Activated naive CD8-positive, alpha-beta T cell treated with anti-CD3 and anti-CD28 coated beads for 36 hours (primary cell): ENCODE results near the gene BCAS4. TPM values are rescaled to one million over a fixed set of nuclear protein-coding genes. Genes with fewer than 3 reads are reported as not detected.
"Not testable (repeated sequence)": the region's sequence is repeated elsewhere in the genome, so short reads cannot be mapped to it uniquely, and the experiment has no call there.

ENCODE experiments used
- DNase-seq: peaks from one replicate; pipeline ENCODE4 v3.0.0; 2021
- H3K27ac Mint-ChIP-seq: one replicate; pipeline ENCODE4 v1.8.0; 2022; ENCODE audit warnings: mild to moderate bottlenecking, moderate library complexity, mixed read lengths
- H3K27me3 Mint-ChIP-seq: one replicate; pipeline ENCODE4 v1.8.0; 2022; ENCODE audit warnings: mild to moderate bottlenecking, mixed read lengths
- H3K36me3 Mint-ChIP-seq: one replicate; pipeline ENCODE4 v1.8.0; 2021; ENCODE audit warnings: mild to moderate bottlenecking, mixed read lengths
- H3K4me1 Mint-ChIP-seq: one replicate; pipeline ENCODE4 v1.8.0; 2021; ENCODE audit warnings: mixed read lengths
- H3K4me3 Mint-ChIP-seq: one replicate; pipeline ENCODE4 v1.8.0; 2022; ENCODE audit warnings: mild to moderate bottlenecking, moderate library complexity, mixed read lengths
- H3K9me3 Mint-ChIP-seq: one replicate; pipeline ENCODE4 v1.8.0; 2022; ENCODE audit warnings: mixed read lengths
- total RNA-seq, 2 experiments: library from RNA; stranded (reverse); gene quantifications; one replicate each; pipeline ENCODE4 v1.2.3, GENCODE V29; 2021

BCAS4 gene, protein sequence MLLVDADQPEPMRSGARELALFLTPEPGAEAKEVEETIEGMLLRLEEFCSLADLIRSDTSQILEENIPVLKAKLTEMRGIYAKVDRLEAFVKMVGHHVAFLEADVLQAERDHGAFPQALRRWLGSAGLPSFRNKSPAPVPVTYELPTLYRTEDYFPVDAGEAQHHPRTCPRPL
- total RNA-seq: 10 to 100 TPM; 27.1 to 28.9 TPM

DNA sequence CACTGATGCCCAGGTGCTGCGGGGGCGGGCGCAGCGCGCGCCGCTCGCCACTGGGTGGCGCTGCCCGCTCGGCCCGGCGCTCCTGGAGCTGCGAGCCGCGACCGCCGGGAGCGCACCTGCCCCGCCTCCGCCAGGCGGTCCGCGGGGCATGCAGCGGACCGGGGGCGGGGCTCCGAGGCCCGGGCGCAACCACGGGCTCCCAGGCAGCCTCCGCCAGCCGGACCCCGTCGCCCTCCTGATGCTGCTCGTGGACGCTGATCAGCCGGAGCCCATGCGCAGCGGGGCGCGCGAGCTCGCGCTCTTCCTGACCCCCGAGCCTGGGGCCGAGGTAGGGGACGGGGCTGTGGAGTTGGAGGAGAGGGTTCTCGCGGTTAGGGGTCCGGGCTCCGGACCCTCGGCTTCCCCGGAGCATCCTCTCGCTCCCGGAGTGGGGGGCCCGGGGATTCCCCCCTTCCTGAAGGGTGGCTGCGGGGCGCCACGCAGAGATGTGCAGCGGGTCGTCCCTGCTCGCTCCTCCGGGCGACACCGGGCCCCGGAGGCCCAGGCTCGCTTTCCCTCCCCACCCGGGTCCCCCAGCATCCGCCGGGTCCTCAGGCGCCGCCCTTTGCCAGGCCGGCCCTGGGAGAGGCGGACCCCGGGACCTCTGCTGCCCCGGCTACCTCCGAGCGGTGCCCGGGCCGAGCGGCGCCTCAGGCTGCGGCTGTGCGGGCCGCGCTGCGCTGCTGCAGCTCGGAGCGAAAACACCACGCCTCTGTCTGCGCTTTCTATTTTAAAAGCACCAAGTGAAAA, at the start of gene BCAS4:
TSS of gene BCAS4 (plus strand) at position 216 of the 789 bp plus-strand sequence. CDS start at position 239, 23 bp downstream.
- peak; percentile 95 for DNase-seq
- Mint-ChIP-seq H3K9me3 (no peaks in the 10 kb centered on the region), H3K27me3 (no peaks in the 10 kb centered on the region)

DNA sequence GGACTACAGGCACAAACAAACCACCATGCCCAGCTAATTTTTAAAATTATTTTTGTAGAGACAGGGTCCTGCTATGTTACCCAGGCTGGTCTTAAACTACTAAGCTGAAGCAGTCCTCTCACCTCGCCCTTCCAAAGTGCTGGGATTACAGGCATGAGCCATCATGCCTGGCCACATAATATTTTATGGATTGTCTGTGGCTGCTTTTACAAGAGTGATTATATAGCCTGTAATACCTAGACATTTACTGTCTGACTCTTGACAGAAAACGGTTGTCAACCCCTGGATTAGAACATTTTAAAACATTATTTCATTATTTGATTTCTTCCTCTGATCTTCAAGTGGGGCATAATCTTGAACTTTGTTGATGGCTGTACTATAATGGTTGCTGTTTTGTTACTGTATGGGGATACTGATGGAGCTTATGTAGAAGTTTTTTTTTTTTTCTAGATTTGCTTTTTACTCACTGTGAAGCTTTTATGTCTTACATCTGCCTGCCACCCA, 49.2 kb upstream of the BCAS4 start:
- H3K4me1 Mint-ChIP-seq: peaks cover 22% of the 10 kb centered on the region
- DNase-seq: no peak
- peaks cover 10% of the 10 kb centered on the region for H3K36me3 Mint-ChIP-seq
- no peaks in the 10 kb centered on the region for H3K27me3 Mint-ChIP-seq
- peak overlapping the region; percentile 30 for H3K27ac Mint-ChIP-seq
- no peaks in the 10 kb centered on the region for H3K9me3 Mint-ChIP-seq
- no peak overlapping the region for H3K4me3 Mint-ChIP-seq

More for the DNA sequence above, at the start of gene BCAS4:
- Mint-ChIP-seq H3K36me3 (no peaks in the 10 kb centered on the region), H3K4me1 (peaks cover 28% of the 10 kb centered on the region), H3K4me3 (peak within 1 kb of the TSS; percentile 88), H3K27ac (peak within 1 kb of the TSS; percentile 86)

DNA sequence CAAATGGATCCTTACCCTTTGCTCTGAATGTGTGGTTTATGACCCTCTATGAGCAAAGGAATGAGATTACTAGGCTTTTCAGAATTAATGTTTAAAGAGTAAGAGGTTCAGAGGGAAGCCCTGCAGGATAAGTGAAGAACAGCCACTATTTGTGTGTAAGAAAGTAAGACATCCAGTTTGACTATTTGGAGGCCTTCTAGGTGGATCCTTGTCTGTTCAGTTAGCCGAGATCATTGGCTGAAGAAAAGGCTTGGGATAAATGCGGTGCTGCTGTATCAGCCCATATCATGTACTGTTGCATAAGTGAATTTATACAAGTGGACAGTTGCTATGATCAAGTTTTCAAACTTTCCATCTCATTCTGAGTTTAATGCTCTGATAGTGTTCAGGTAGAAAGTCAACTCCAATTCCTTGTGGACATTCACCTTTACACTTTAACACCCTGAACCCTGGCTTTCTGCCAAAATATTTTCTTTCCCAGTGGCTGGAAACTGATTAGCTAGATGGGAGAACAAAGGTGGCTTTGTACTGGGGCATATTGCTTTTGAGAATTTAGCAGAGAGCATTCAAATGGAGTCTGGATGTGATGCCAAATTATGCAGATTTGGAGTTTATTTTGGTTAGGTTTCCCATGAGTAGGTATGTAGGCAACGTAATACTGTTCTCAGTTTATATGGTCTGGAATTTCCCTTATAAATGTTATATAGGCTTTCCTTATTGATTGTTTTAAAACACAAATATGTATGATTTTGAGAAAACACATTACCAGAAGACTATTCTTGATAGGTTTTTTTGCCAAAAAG, 48.5 kb upstream of the BCAS4 start:
- no peaks in the 10 kb centered on the region for H3K27me3 Mint-ChIP-seq
- H3K36me3 Mint-ChIP-seq: peaks cover 4% of the 10 kb centered on the region

DNA sequence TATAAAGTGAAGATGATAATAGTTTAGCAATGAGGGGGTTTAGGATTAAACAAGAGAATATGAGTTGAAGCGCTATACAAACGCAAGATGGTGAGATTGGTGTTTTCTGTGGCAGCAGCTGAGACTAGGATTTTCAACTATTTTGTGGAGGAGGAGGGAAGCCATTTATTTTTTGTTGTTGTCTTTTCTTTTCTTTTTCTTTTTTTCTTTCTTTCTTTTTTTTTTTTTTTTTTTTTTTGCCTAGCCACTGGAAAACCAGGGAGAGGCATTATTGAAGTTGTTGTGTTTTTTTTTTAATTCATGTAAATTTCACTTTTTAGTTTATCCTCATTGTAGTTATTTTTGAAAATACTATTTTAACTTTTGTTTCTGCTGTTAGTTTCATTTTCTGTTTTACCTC, 47.6 kb upstream of the BCAS4 start:
- Mint-ChIP-seq H3K27me3 (no peaks in the 10 kb centered on the region), H3K4me3 (peak overlapping the region; percentile 36)
- no peak for DNase-seq

More for the DNA sequence above, 48.5 kb upstream of the BCAS4 start:
- peak overlapping the region; percentile 30 for H3K27ac Mint-ChIP-seq
- H3K4me3 Mint-ChIP-seq: no peak overlapping the region
- DNase-seq: no peak
- H3K9me3 Mint-ChIP-seq: no peaks in the 10 kb centered on the region
- H3K4me1 Mint-ChIP-seq: peaks cover 17% of the 10 kb centered on the region

DNA sequence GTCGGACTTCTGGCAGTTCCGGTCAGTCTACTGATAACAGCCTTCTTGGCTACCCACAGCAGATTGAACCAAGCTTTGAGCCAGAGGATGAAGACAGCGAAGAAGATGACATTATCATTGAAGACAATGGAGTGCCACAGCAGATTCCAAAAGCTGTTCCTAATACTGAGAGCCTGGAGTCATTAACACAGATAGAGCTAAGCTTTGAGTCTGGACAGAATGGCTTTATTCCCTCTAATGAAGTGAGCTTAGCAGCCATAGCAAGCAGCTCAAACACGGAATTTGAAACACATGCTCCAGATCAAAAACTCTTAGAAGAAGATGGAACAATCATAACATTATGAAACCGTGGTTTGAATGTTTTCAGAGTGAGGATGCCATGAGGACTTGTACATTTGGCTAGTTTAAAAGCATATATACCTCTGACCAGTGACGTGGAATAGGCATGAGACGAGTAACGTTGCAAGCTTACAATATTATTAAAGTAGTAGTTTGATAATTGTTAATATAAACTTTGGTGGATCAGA, 44.7 kb upstream of the BCAS4 start:
- Mint-ChIP-seq H3K27ac (no peak overlapping the region), H3K9me3 (no peaks in the 10 kb centered on the region), H3K4me3 (no peak overlapping the region), H3K27me3 (no peaks in the 10 kb centered on the region), H3K4me1 (peaks cover 17% of the 10 kb centered on the region), H3K36me3 (peaks cover 4% of the 10 kb centered on the region)
- DNase-seq: no peak

More for the DNA sequence above, 47.6 kb upstream of the BCAS4 start:
- peaks cover 4% of the 10 kb centered on the region for H3K36me3 Mint-ChIP-seq
- H3K27ac Mint-ChIP-seq: peak overlapping the region; percentile 32
- peaks cover 17% of the 10 kb centered on the region for H3K4me1 Mint-ChIP-seq
- H3K9me3 Mint-ChIP-seq: no peaks in the 10 kb centered on the region

DNA sequence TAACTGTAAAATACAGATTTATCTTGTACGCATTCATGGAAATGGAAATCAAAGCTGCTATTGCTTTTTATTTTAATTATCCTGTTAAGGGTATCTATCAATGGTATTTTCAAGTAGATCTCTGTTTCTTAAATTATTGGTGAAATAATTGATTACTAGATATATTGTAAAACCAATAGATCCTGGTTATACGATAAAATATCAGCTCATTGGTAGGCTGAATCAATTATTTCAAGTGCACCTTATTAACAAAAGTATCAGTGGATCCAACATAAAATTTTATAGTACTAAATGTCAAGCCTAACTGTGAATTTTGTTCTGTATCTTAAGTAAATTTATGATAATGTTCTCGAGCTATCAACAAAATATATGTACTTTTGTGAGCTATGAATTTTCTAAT, 41.7 kb upstream of the BCAS4 start:
- H3K36me3 Mint-ChIP-seq: peaks cover under 1% of the 10 kb centered on the region
- H3K4me1 Mint-ChIP-seq: no peaks in the 10 kb centered on the region
- H3K27ac Mint-ChIP-seq: no peak overlapping the region
- H3K4me3 Mint-ChIP-seq: no peak overlapping the region
- no peak for DNase-seq
- no peaks in the 10 kb centered on the region for H3K9me3 Mint-ChIP-seq
- no peaks in the 10 kb centered on the region for H3K27me3 Mint-ChIP-seq

DNA sequence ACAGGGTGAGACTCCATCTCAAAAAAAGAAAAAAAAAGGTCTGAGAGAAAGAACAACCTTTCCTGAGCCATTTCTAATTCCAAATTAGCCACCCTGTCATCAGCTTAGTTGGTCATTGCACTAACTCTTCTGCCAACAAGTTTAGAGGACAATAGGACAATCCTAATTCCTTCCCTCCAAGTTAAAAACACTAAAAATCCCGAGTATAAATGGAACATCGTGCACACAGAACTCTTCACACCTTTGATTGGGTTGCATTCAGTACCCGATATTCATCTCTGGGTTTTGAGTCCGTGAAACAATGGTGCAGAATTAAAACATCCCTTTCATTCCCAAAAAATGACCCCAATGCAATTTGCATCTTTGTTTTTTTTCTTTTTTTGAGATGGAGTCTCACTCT, 40.4 kb upstream of the BCAS4 start:
- DNase-seq: no peak
- Mint-ChIP-seq H3K27ac (no peak overlapping the region), H3K4me1 (no peaks in the 10 kb centered on the region), H3K27me3 (no peaks in the 10 kb centered on the region), H3K9me3 (no peaks in the 10 kb centered on the region), H3K36me3 (no peaks in the 10 kb centered on the region), H3K4me3 (no peak overlapping the region)

DNA sequence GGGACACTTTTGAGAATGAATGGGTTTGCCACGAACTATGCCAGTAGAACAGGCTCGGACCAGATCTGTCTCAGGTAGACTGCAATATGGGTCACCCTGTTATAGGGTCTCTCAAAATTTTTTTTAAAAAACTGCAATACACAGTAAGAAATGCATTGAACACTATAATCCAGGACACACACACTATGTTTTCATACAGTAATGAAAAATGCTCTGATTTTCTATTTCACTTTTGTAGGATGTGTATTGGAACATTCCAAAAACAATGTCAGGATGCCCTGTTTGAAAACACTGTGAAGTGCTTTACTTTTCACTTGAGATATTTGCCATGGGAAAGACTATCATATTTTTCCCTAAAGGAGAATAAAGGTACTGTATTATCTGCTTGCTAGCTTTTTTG, 38.4 kb upstream of the BCAS4 start:
- H3K27ac Mint-ChIP-seq: no peak overlapping the region
- no peaks in the 10 kb centered on the region for H3K4me1 Mint-ChIP-seq
- H3K36me3 Mint-ChIP-seq: no peaks in the 10 kb centered on the region
- H3K4me3 Mint-ChIP-seq: no peak overlapping the region
- no peaks in the 10 kb centered on the region for H3K9me3 Mint-ChIP-seq
- no peak for DNase-seq
- no peaks in the 10 kb centered on the region for H3K27me3 Mint-ChIP-seq

DNA sequence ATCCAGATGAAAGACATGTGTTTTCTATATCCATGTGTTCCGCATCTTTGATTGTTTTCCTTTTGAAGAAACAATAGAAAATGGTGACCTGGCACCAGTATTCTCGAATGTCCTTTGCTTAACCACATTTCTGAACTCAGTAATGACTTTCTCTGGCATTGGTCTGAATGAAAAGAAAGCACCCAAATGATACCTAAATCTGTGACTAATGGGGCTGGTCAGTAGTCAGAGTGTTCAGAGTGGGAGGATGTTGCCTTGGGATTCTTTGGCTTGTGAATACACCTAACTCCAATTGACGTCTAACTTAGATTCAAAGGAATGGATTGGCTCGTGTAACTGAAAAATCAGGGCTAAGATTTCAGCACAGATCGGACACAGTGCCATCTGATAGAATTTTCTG, 36.4 kb upstream of the BCAS4 start:
- no peaks in the 10 kb centered on the region for H3K9me3 Mint-ChIP-seq
- no peaks in the 10 kb centered on the region for H3K27me3 Mint-ChIP-seq
- no peak overlapping the region for H3K27ac Mint-ChIP-seq
- DNase-seq: no peak
- no peaks in the 10 kb centered on the region for H3K4me1 Mint-ChIP-seq
- no peak overlapping the region for H3K4me3 Mint-ChIP-seq
- no peaks in the 10 kb centered on the region for H3K36me3 Mint-ChIP-seq

DNA sequence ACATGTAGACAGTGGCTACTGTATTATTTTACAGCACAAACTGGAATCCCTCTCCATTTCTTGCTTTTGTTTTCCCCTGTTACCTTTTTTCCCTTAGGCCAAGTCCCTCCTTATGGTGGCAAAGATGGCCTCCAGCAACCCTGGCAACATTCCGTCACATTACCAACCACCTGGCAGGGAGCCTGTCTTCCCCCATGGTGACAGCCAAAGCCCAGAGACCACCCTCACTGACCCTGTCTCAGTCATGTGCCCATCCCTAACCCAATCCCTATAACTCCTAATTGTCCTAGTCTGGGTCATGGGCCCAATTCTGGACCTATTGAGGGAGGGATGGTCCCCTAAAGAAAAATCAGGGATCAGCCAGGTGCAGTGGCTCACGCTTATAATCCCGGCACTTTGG, 35.9 kb upstream of the BCAS4 start:
- no peak for DNase-seq
- no peaks in the 10 kb centered on the region for H3K4me1 Mint-ChIP-seq
- no peak overlapping the region for H3K27ac Mint-ChIP-seq
- H3K4me3 Mint-ChIP-seq: no peak overlapping the region
- no peaks in the 10 kb centered on the region for H3K9me3 Mint-ChIP-seq
- no peaks in the 10 kb centered on the region for H3K36me3 Mint-ChIP-seq
- no peaks in the 10 kb centered on the region for H3K27me3 Mint-ChIP-seq

DNA sequence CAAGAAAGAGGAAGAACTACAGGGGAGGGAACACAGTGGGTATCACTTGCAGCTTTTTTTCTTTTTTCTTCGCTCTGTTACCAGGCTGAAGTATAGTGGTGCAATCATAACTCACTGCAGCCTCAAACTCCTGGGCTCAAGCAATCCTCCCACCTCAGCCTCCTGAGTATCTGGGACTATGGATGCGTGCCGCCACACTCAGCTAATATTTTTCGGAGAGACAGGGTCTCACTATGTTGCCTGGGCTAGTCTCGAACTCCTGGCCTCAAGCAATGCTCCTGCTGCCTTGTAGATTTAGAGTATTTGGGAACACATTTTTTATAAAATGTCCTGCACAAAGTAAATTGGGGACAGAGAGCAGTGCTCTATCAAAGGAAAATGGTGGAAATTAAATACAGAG, 35.2 kb upstream of the BCAS4 start:
- Mint-ChIP-seq H3K9me3 (no peaks in the 10 kb centered on the region), H3K27me3 (no peaks in the 10 kb centered on the region), H3K36me3 (no peaks in the 10 kb centered on the region), H3K27ac (no peak overlapping the region), H3K4me1 (no peaks in the 10 kb centered on the region), H3K4me3 (no peak overlapping the region)
- no peak for DNase-seq

DNA sequence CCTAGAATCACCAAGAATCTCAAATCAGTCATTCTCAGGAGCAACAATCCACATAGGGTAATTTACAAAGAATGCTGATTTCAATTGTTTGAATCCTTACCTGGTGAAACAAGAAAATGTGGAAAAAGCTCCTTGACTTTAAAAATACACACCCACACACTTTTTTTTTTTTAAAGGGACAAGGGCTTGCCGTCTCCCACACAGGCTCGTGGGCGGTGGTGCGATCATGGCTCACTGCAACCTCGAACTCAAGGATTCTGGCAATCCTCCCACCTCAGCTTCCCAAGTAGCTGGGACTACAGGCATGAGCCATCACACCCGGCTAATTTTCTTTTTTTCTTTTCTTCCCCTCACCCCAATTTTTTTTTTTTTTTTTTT, 32.8 kb upstream of the BCAS4 start:
- Mint-ChIP-seq H3K27me3 (no peaks in the 10 kb centered on the region), H3K9me3 (no peaks in the 10 kb centered on the region), H3K27ac (no peak overlapping the region), H3K4me3 (no peak overlapping the region), H3K4me1 (no peaks in the 10 kb centered on the region), H3K36me3 (no peaks in the 10 kb centered on the region)
- DNase-seq: no peak

DNA sequence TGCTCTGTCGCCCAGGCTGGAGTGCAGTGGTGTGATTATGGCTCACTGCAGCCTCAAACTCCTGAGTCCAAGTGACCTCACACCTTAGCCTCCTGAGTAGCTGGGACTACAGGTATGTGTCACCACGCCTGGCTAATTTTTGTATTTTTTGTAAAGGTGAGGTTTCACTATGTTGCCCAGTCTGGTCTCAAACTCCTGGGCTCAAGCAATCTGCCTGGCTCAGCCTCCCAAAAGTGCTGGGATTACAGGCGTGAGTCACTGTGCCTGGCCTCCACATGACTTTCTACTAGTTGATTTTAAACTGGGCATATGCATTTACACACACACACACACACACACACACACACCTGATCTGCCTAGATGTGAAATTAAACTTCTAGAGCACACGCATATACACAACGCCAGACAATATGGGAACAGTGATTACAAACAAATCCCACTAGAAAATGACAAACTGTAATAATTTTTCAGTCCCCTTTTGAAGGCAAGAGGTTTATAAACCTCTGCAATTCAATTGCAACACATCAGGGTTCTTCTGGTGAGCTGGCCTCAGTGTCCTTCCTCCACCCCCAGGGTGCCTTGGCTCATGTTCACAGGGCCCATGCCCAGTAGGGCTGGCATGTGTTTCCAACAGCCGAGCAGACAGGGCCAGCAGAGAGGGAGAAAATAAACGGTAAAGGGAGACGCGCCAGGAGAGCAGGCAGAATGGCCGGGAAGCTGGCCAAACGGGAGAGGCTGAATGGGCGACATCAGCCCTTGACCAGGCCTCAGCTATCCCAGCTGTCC, 32.2 kb upstream of the BCAS4 start:
- Mint-ChIP-seq H3K36me3 (no peaks in the 10 kb centered on the region), H3K9me3 (no peaks in the 10 kb centered on the region), H3K27ac (no peak overlapping the region), H3K27me3 (no peaks in the 10 kb centered on the region), H3K4me1 (no peaks in the 10 kb centered on the region), H3K4me3 (no peak overlapping the region)
- no peak for DNase-seq

DNA sequence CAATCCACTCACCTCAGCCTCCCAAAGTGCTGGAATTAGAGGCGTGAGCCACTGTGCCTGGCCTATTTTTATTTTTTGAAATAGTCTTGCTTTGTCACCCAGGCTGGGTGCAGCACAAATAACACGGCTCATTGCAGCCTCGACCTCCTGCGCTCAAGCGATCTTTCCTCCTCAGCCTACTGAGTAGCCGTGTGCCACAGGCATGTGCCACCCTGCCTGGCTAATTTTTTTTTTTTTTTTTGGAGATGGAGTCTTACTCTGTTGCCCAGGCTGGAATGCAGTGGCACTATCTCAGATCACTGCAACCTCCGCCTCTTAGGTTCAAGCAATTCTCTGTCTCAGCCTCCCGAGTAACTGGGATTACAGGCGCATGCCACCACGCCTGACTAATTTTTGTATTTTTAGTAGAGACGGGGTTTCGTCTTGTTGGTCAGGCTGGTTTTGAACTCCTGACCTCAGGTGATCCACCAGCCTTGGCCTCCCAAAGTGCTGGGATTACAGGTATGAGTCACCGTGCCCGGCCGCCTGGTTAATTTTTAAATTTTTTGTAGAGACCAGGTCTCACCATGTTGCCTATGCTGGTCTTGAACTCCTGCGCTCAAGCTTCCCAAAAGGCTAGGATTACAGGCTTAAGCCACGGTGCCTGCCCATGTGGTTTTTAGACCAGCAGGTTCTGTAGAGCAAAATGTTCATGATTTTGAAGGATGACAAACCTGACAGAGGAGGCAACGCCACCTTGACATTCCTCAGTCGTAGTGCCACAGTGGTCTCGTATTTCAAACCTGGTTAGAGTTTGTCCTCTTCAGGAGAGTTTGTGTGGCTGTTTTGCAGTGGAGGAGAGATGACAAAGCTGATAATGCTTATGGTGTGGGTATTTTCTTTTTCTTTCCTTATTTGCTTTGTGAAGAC, 31.1 kb upstream of the BCAS4 start:
- H3K4me3 Mint-ChIP-seq, H3K4me1 Mint-ChIP-seq, H3K27me3 Mint-ChIP-seq, H3K36me3 Mint-ChIP-seq, H3K27ac Mint-ChIP-seq, DNase-seq, H3K9me3 Mint-ChIP-seq: not testable (repeated sequence)
